Stimulated activated CD4-positive, alpha-beta T cell treated with anti-CD3 and anti-CD28 coated beads, Interleukin-4, amount 100 ng/mL, for 1 hour (primary cell): ENCODE results near the gene KMT2E.
"Not testable (repeated sequence)": the region's sequence is repeated elsewhere in the genome, so short reads cannot be mapped to it uniquely, and the experiment has no call there.

Experiments used
- DNase-seq: peaks from one replicate; pipeline ENCODE4 v3.0.0-alpha.2; 2020

KMT2E gene

DNA sequence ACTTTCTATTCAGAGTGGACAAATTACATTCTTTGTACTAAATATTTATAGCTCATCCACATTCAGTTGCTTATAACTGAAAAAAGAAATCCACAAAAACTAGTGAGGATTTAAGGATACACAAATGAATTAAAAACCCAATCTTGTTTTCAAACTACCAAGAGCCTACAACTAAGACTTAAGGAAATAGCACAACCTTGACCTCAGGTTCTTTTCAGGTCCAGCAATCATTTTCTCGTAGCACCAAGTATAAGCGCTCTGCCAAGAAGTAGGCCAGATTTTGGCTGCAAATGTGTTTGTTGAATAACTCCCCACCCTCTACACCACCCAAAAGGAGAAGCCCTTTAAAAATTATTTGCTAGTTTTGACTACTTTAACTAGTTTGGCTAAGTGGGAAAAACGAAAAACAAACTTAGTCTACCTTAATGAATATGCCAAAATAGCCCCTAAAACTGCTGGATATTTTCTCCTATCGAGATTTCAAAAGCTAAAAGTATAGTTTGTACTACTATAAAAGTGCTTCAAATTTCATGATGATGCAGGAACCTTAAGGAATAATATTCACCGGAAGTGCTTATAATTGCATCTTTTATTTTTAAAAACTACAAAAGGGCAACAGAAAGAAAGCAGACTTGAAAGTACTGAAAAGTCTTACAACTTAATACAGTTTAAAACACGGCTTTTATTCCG lies 2.7 kb upstream of the KMT2E start:
- DNase-seq, result no peak

DNA sequence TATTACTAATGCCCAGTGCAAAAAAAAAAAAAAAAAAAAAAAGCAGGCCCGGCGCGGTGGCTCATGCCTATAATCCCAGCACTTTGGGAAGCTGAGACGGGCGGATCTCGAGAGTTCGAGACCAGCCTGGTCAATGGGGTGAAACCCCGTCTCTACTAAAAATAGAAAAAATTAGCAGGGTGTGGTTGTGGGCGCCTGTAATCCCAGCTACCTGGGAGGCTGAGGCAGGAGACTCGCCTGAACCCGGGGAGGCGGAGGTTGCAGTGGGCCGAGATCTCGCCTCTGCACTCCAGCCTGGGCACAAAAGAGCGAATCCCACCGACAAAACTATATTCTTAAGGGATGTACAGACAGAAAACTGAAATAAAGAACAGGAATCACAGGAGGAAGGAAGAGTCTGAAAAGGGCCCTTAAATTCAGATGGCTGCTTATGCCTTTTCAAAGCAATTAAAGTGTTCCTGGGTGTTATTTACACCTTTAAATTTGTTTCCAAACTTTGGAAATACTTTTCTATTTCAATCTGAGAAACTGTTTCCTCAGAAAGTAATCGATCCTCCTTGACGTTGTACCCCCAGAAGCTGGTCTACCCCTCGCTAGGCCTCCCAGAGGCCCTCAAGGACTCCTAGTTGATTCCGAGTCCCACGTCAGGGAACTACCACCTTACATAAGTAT lies 2.0 kb upstream of the KMT2E start:
- peak; percentile 30 for DNase-seq

DNA sequence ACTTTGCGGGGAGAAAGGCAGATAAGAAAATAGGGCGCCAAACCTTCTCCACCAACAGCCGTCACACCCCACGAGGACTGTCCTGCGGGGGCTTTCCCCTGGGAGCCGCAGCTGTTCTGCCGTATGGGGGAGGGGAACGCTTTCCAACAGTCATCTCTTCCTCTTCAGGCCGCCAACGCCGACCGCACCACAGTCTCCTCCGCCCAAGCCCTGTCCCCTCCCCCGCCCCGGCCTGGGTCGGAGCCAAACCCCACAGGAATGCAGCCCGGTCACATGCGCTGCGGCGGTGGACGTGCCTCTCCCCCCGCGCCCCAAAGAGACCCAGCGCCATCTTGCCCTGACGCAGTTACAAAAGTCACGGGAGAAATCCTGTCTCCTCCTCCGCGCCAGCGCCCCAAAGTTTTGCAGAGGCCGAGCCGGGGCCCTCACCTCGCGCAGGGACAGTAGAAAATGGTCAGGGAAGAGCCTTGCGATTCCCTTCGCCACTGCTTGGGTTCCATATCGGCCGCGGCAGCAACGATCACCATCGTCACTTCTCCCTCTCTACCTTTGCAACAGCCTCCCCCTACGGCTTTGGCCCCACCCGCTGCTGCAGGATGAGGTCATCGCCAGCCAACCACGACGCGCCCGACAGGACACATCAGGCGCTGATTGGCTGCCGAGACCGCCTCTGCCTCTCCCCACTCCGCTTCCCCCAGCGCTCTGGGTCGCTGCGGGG lies 1.3 kb upstream of the KMT2E start:
- peak; percentile 99 for DNase-seq

DNA sequence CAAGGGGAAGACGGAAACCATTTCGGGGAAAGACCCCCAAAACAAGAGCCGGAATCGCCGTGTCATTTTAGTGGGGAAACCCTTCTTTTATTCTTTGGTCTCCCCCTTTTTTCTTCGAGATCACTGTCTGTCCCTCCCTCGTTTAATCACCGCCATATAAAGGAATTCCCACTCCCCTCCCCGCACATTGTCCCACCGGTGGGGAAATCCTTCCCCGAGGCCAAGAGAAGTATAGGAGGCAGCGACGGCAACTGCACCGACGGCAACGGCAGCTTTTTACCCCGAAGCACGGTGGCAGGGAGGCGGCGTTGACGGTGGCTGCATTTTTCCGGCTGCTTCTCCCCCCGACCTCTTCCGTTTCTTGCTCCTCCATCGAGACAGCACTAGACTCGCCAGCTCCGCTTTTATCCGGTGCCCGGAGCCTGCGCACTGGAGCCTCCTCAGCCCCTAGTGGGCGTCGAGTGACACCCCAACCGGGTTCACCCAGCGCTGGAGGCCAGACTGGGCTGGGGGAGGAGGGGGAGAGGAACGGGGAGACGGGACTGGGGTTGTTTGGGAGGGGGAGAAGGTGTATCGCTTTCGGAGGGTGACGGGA lies 687 bp upstream of the KMT2E start:
- DNase-seq, result peak; percentile 92

DNA sequence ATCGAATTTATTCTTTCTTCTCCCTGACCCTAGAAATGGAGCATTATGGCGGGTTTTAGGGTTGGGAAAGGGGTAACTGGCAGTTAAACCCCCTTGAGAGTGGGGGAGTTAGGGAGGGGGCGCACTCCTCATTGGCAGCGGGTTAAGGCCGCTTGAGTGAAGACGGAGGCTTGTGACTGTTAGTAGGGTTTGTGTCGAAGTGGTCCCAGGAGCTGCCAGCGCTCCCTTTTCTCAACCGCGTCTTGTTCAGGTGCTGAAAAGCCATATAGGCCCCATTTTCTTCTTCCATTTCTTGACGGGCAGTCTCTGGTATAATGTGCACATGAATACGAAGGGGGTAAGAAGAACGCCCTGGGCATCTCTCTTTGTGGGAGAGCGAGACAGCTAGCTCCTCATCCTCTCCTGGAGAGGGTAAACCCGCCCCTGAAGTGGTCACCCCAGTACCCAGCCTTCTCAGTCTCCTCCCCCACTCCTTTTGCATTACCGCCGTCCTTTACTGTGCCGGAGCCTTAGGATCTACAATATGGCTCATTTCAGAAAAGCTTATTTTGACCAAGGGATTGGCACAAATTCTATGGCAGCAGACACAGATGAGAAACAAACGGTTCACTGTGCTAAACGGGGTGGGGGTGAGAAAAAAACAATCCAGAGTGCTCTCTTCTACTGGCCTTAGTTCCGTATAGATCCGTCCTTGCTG lies 836 bp downstream of the KMT2E start:
- DNase-seq, result peak; percentile 41

DNA sequence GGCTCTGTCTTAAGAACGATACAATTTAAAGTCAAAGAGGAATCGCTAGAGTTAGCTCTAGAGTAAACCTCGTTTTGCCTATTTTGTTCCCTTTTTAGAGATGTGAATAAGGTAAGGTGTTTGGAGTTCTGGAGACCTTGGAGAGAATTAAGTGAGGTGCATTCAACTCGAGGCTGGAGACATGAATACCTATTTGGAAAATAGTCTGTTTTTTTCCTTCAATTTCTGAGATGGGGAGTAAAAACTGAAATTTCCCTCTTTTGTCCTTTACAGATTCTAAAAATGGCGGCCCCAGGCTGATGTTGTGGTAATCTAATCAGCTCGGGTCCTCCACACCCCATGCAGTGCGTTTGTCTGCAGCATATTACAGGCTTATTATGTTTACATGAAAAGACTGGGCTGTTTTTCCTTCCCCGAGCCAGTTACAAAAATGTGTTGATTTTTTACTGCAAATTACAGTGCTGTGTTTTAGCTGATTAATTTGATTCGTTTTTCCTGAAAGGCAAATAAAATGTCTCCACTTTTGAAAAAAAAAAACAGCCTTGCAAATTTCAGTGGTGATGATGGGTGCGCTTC lies 1.5 kb downstream of the KMT2E start:
- DNase-seq, result peak; percentile 17

DNA sequence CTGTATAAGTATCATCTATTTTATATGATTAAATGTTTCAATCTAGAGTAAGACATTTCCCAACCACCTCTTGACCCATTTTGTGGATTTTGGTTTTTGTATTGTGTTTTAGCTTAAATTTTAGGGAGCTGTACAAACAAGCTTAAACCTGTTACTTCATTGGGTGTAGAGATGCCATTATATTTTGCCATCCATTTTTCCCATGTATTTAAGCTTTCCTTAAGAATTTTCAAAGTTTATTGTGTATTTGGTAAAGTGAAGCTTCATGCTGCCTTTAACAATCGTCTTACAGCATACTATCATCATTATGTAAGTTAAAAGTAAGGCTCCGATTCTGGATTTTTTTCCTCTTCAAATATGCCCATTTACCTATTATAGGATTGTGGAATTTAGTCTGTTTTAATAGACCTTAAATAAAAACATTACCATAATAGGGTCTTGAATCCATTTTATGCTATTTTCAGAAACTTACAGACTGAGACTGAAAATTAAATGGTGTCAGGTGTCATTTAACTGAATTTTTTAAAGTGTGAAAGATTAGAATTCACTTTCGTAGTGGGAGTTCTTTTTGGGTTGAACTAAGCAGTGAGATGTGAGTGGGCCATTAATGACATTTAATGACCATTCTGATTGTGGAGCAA lies 2.2 kb downstream of the KMT2E start:
- no peak for DNase-seq

DNA sequence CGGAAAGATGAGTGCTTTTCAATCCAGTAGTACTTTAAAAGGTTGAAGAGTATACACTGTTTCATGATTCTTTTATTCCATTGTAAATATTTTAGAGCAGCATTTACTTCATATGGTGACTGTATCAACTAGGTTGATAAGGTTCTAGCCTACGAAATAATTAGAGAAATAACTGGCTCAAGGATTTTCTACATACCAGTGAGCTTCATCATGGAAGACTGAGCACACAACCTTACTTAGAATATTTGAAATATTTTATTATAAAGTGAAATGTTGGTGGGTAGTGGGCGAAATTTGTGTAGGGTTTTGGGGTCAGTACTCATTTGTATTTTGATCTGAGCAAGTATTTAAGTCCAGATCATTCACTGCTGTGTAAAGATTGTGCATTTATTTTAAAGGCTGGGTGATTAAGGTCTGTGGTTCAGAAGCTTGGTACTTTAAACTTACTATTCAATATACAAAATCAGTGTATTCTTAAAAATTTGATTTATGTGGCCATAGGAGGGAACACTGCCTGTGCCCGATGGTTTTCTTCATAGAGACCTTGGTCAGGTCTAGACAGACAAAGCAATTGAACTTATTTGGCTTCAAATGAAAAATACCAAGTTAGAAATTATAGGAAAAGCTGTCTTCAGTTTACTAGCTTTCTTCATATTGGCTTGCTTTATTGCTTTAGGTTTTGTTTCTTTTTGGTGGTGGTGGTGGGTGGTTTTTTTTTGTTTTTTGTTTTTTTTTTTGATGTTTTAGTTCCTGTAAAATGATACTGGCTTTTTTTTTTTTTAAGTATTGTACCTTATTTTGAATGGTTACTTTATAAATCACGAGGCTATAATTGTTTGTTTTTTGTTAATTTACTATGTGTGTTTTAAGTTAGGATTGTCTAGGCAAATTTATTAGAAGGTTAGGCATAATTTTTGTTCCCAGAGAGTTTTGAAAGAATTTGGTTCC lies 3.0 kb downstream of the KMT2E start:
- DNase-seq, result no peak

DNA sequence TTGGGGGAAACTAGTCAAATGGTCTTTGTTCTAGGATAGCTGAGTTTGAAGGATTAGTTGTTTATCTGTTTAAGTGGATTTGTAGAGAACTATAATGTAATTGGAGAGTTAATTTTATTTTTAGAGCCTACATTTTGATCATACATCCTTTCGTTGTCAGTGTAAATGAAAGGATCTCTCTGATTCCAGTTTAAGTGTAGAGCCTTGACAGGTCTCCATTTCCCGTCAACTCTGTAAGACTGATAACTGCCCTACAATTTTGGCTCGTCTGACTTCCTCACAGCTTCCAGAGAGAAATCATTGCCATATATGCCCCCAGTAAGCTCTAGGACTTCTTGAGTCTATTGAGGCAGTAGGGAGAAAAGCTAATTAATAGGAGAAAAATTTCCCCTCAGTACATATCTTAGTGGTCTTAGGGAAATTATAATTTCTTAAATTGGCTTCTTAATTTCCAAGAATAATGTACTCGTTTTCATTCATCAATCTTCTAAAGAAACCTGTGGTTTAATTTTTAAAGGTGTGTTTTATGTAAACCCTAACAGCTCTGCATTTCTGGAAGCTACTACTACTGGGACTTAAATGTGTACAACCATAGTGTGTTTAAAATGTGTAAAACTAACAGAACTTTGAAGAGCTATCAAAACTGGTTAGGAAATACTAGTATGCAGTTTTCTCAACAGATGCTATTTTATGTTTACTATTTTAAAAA lies 3.8 kb downstream of the KMT2E start:
- DNase-seq, result no peak

DNA sequence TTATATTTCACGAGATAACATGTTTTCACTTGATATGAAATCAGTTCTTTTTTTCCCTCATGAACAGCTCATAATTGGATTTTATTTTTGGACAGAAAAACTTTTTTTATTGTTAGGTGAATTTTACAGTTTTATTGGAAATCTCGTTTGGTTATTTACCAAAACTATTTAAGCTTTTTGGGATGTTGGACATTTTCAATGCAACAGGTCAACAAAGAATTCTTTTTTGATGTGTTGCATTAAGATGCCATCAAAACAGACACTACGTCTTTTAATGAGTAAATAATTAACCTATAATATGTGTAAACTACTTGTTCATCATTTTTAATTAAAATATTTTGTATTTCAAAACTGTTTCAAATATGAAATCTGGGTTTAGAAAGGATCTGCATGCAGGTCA lies 5.3 kb downstream of the KMT2E start:
- no peak for DNase-seq

DNA sequence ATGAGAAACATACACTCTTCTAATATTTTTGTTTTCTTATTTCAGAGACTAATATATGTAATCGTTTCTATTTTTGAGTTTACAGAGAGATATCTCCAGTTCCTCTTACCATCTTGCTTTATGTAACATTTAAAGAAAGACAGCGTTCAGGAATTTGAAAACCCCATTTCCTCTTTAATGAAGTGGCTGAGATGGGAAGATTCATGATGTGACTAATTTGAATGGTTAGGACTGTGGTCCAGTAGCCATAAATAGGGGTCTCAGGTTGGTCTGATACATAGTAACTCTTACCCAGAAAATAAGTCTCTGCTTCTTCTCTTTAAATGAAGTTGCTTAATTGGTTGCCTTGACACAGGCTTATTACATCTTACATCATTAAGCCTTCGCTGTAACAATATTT lies 6.9 kb downstream of the KMT2E start:
- no peak for DNase-seq

DNA sequence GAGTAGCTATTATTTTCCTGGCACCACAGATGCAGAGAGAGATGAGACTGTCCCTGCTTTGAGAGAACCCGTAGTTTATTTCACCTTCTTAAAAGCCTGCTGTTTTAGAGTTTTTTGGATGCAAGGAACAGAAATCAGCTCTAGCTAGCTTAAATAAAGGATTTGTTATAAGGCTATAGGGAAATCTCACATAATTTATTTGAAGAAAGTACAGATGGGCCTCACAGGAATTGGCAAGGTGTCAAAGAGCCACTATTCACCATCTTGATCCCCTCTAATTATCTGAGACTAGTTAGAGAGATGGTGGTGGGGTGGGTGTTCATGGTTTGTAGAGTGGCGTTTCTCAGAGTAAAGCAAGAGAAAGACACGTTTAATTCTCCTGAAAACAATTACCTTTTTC lies 7.3 kb downstream of the KMT2E start:
- no peak for DNase-seq

DNA sequence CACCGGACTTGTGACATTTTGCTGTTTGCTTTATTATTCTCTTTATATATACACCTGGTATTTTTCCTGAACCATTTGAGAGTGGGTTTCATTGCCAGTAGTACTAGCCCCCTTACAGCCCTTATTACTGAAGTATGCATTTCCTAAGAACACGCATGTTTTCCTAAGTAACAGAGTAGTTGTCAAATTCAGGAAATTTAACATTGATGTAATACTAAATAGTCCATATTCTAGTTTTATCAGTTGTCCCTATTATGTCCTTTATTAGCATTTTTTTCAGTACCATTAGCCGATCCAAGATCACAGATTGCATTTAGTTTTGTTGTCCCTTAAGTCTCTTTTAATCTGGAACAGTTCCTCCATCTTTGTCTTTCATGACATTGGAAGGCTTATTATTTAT lies 8.0 kb downstream of the KMT2E start:
- DNase-seq, result no peak

DNA sequence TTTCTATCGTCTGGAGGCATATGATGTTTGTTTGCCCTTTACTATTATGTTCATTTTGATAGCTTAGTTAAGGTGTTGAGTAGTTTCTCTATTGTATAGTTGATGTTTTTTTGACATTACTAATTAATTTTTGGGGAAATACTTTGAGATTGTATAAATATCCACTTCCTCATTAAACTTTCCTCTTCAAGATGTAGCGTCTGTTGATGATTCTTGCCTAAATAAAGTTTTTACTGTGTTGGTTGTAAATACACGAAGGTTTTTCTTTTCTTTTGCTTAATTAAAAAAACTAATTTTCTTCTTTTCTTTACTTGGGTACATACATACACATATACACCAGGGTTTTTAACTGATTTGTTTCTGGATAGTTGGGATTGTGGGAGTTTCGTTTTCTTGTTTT lies 8.5 kb downstream of the KMT2E start:
- no peak for DNase-seq

DNA sequence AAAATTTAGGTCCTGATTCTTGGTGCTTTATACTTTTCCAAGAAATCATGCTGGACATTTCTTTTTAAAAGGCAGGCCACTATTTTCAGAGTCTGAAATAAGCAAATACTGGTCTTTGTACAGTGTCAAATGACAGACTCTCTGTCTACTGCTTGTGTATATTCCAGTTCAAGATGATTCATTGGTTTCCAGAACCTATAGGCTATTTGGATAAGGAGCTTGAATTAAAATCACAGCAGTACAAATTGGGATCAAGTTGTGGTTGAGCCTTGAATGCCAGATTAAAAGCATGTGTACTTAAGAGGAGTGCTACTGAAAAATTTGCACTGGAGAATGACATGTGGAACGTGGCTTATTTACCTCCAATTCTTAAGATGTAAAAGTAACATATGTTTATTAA lies 10.7 kb downstream of the KMT2E start:
- no peak for DNase-seq

DNA sequence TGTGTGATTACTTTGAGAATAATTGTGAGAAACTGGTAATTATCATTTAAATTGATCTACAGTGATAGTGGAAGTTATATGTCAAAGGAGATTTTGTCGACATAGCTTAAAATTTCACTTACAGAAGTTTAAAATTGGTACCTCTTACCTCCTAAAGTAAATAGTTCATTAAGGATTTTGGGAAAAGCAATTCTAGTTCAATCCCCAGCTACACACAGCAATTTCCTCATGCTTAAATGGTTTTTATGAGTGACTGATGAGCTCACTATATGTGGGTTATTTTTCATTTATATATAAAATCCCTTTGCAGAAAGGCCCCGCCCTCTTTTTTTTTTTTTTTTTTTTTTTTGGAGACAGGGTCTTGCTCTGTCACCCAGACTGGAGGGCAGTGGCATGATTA lies 12.7 kb downstream of the KMT2E start:
- no peak for DNase-seq

DNA sequence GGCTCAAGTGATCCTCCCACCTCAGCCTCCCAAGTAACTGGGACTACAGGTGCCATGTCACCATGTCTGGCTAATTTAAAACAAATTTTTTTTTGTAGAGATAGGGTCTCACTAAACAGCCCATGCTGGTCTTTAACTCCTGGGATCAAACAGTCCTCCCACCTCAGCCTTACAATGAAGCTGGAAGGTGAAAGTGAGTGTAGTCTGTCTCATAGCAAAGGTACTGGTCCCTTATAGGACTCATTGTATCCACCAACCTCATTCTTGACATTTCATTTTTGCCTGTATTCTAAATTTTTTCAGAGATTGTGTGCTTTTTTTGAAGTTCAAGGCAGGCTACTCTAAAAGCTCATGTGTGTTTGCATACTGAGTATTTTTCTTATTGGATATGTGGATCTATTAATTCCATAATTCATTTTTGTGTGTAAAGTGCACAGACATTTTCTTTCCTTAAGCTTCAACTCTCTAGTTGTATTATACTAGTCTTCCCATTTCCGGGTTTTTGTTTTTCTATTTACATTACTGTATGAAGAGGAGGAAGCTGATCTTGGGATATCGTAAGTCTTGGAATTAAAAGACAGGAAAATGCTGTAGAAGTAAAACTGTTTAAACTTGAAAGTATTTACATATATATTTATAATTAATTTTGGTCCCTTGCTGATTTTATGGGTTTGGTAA lies 13.3 kb downstream of the KMT2E start:
- DNase-seq, result no peak

DNA sequence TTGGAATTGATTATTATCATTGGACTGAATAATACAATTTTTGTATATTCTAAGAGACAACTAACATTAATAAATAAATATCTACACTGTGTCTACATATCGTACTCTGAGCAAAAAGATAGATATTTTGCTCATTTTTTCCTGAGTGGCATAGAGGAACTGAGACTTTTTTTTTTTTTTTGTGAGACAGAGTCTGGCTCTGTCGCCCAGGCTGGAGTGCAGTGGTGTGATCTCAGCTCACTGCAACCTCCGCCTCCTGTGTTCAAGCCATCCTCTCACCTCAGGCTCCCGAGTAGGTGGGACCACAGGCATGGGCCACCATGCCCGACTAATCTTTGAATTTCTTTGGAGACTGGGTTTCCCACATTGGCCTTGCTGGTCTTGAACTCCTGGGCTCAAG lies 14.0 kb downstream of the KMT2E start:
- no peak for DNase-seq

DNA sequence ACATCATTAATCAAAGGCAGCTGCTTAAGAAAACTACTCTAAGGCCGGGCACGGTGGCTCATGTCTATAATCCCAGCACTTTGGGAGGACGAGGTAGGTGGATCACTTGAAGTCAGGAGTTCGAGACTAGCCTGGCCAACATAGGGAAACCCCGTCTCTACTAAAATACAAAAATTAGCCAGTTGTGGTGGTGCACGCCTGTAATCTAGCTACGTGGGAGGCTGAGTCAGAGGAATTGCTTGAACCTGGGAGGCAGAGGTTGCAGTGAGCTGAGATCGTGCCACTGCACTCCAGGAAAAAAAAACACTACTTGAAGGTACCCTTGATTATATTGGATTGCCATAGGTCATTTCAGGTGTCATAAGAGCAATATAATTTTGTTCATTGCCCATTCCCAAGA lies 14.9 kb downstream of the KMT2E start:
- not testable (repeated sequence) for DNase-seq

DNA sequence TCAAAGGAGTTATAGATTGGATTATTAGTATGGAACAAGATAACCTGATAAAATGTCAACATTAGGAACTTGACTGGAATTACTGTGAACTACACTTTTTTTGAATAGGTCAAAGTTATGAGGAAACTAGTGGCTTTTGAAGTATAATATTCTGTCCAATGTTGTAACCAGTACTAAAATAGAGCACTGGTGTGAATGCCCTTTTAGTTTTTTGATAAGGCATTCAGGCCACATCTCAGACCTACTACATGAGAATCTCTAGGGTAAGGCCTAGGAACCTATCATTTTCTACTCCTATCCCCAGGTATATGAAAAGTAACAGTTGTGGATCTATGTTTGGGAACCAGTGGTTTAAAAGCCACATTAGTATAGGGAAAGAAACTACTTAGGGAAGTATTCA lies 16.4 kb downstream of the KMT2E start:
- no peak for DNase-seq
